Measurements from ENCODE around the gene MRTFA.
"Not testable (repeated sequence)": the region's sequence is repeated elsewhere in the genome, so short reads cannot be mapped to it uniquely, and the experiment has no call there.

- TF ChIP-seq, protein P1, sequence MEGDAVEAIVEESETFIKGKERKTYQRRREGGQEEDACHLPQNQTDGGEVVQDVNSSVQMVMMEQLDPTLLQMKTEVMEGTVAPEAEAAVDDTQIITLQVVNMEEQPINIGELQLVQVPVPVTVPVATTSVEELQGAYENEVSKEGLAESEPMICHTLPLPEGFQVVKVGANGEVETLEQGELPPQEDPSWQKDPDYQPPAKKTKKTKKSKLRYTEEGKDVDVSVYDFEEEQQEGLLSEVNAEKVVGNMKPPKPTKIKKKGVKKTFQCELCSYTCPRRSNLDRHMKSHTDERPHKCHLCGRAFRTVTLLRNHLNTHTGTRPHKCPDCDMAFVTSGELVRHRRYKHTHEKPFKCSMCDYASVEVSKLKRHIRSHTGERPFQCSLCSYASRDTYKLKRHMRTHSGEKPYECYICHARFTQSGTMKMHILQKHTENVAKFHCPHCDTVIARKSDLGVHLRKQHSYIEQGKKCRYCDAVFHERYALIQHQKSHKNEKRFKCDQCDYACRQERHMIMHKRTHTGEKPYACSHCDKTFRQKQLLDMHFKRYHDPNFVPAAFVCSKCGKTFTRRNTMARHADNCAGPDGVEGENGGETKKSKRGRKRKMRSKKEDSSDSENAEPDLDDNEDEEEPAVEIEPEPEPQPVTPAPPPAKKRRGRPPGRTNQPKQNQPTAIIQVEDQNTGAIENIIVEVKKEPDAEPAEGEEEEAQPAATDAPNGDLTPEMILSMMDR (IDR thresholded peaks at IDR 0.05) = not testable (repeated sequence)
- TF ChIP-seq POLR2AphosphoS5 (IDR thresholded peaks at IDR 0.05) = not testable (repeated sequence)
Measured at GRCh38 chr22:40625794-40626193, 10.7 kb downstream of the MRTFA start.

Measured in prostate gland (tissue), 2 donors.